MG63 (cell line): ENCODE measurements around the gene NDUFS3. TPM values are rescaled to one million over a fixed set of nuclear protein-coding genes. Genes with fewer than 3 reads are reported as not detected.
"Not testable (repeated sequence)": the region's sequence is repeated elsewhere in the genome, so short reads cannot be mapped to it uniquely, and the experiment has no call there.

Experiments
- DNase-seq: peaks from one replicate; pipeline ENCODE4 v3.0.0-alpha.2; 2020
- H3K27me3 ChIP-seq: fragments of 250-450 bp; sonication (Bioruptor Pico); 2 replicates; pipeline ENCODE4 v1.5.1; 2020; ENCODE audit warnings: mild to moderate bottlenecking, moderate library complexity
- H3K36me3 ChIP-seq: fragments of 250-450 bp; sonication (Bioruptor Pico); 2 replicates; pipeline ENCODE4 v1.5.1; 2020; ENCODE audit warnings: mild to moderate bottlenecking, moderate library complexity
- H3K4me3 ChIP-seq: fragments of 250-450 bp; sonication (Bioruptor Pico); 2 replicates; pipeline ENCODE4 v1.5.1; 2020; ENCODE audit warnings: mild to moderate bottlenecking, moderate library complexity
- H3K9me3 ChIP-seq: fragments of 250-450 bp; sonication (Bioruptor Pico); 2 replicates; pipeline ENCODE4 v1.5.1; 2020; ENCODE audit warnings: mild to moderate bottlenecking, moderate library complexity
- total RNA-seq: library from RNA; depleted of rRNA; stranded (reverse); fragments of >200 nt; shearing (Covaris generic); gene quantifications from 2 replicates; pipeline ENCODE4 v1.2.3, GENCODE V29; 2014; ENCODE audit warnings: low replicate concordance; rRNA removed

The NDUFS3 gene
- 109 and 118 TPM in 2 replicates for total RNA-seq

DNA sequence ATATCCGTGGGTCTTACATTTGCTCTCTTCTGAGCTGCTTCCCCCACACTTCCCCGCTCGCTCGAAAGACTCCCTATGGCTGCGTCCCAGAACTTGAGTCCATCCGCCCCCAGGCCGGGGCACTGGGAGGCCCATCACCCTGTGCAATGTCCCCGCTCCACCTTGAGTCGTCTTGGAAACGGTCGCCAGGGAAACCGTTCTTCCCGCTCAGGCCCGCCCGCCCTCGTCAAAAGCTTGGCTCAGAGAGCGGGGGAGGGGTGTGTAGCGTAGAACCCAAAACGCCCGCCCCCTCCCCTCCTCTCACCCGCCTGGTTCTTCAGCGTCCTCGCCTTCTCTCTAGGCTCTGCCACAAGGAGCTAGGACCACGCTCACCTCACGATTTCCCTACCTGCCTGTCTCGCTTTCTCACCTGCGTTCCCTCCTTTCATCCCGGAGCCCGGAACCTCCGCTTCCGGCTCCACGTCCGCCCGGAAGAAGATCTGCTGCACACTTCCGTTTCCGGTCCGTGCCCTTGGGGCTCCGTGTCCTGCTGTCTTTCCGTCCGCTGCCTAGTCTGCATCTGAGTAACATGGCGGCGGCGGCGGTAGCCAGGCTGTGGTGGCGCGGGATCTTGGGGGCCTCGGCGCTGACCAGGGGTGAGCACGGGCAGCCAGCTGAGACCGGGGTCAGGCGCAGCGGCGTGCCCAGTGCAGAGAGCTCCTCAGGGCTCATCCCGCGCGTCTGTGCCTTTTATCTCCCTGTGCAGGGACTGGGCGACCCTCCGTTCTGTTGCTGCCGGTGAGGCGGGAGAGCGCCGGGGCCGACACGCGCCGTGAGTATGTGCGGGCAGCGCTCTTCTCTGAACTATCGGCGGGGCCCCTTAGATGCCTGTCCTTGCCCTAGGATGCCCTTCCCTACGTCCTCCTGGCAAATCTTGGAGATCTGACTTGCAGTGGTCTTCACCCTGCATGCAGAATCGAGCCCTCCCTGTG is at the start of gene NDUFS3, which contains the start of gene KBTBD4:
NDUFS3 (plus strand) TSS at position 551 of the 971 bp plus-strand sequence; CDS start at position 569, 18 bp downstream.
KBTBD4 (minus strand) TSS at position 447 of the 971 bp plus-strand sequence; CDS start at position 428, 19 bp downstream.
- Histone ChIP-seq H3K4me3 (peak within 1 kb of the TSS; percentile 71), H3K27me3 (no peaks in the 10 kb centered on the region), H3K36me3 (peaks cover 68% of the 10 kb centered on the region), H3K9me3 (no peaks in the 10 kb centered on the region)
- DNase-seq = peak; percentile 85

DNA sequence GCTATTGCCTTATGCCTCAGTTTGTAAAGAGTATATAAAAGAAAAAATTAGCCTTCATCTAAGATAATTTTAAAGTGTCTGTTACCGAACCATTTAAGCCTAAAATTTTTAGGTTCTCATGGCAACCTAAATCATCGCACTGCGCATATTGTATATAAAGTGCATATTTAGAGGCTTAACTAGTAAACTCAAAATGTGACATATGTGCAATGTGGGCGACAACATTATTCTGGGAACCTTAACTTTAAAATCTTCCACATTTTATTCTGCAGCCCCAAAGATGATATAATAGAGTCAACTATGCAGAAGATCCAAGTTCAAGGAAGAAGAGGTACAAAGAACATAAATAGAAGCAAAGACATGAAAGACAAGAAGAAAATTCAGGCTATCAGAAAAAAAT is 48.9 kb upstream of the NDUFS3 start:
- Histone ChIP-seq H3K27me3 (no peaks in the 10 kb centered on the region), H3K4me3 (no peak overlapping the region), H3K36me3 (peaks cover 23% of the 10 kb centered on the region), H3K9me3 (no peaks in the 10 kb centered on the region)
- no peak for DNase-seq

DNA sequence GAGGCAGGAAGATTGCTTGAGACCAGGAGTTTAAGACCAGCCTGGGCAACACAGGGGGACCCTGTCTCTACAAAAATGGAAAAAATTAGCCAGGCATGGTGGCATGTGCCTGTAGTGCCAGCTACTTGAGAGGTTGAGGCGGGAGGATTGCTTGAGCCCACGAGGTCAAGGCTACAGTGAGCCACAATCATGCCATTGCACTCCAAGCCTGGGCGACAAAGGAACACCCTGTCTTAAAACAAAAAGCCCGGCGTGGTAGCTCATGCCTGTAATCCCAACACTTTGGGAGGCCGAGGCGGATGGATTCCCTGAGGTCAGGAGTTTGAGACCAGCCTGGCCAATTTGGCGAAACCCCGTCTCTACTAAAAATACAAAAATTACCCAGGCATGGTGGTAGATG is 48.2 kb upstream of the NDUFS3 start:
- H3K4me3 ChIP-seq, DNase-seq, H3K9me3 ChIP-seq, H3K27me3 ChIP-seq: not testable (repeated sequence)
- peaks cover 24% of the 10 kb centered on the region for H3K36me3 ChIP-seq

DNA sequence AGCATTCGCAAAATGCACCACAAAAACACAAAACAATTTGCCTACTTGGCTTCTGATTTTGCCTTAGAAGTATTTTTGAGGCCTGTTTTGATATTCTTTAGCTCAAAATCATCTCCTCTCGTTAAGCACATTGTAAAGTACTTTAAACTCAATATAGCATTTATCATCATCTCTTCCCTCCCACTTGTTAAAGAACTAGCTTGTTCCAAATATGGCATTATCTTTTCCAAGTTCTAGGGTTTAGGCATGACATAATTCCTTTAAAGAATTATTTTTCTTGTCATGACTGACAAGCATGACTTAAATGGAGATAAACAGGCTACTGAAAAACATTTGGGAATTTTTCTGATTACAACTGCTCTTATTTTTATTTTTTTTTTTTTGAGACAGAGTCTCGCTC is 47.2 kb upstream of the NDUFS3 start:
- no peak overlapping the region for H3K4me3 ChIP-seq

DNA sequence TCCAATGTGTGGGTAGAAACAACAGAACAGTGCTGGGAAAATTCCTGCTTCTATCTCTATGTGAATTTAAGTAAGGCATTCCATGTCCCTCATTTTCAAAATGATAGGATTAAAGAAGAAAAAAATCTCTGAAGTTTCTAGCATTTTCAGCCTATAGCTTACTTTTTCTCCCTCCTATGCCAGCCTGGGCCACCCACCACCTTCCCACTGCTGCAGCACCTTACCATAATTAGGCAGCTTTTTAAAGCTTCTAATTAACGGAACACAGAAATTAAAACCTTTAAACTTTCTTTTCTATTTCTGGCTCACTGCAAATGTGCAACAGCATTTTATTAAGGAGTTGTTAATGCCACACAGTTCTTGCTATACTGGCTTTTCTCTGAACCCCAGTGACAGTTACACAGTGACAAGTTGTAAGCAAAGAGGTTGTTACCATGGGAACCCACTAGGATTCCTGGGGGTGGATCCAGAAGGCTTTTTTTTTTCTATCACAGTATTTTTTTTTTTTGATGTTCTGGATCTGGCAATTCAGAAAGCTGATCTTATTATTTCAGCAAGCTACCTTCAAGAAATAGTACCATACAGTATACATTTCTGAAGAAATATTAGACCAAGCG is 46.2 kb upstream of the NDUFS3 start:
- no peaks in the 10 kb centered on the region for H3K27me3 ChIP-seq
- no peak for DNase-seq
- H3K4me3 ChIP-seq = no peak overlapping the region
- peaks cover 21% of the 10 kb centered on the region for H3K36me3 ChIP-seq
- H3K9me3 ChIP-seq = no peaks in the 10 kb centered on the region

More for the DNA sequence above, 47.2 kb upstream of the NDUFS3 start:
- H3K9me3 ChIP-seq = no peaks in the 10 kb centered on the region
- DNase-seq = no peak
- no peaks in the 10 kb centered on the region for H3K27me3 ChIP-seq
- H3K36me3 ChIP-seq = peaks cover 21% of the 10 kb centered on the region

DNA sequence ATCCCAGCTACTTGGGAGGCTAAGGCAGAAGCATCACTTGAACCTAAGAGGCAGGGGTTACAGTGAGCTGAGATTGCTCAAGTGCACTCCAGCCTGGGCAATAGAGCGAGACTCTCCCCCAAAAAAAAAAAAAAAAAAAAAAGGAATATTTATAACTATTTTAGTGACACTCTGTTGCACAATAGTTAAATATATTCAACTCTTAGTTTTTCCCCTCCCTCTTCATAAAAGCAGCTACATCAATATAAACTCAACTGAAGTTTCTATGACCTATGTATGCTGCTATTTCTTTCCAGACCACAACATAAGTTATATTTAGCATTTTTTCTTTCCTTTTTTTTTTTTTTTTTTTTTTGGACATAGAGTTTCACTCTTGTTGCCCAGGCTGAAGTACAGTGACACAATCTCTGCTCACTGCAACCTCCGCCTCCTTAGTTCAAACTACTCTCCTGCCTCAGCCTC is 45.2 kb upstream of the NDUFS3 start:
- H3K9me3 ChIP-seq = no peaks in the 10 kb centered on the region
- H3K4me3 ChIP-seq = no peak overlapping the region
- no peak for DNase-seq
- H3K27me3 ChIP-seq = no peaks in the 10 kb centered on the region
- H3K36me3 ChIP-seq = peaks cover 21% of the 10 kb centered on the region

DNA sequence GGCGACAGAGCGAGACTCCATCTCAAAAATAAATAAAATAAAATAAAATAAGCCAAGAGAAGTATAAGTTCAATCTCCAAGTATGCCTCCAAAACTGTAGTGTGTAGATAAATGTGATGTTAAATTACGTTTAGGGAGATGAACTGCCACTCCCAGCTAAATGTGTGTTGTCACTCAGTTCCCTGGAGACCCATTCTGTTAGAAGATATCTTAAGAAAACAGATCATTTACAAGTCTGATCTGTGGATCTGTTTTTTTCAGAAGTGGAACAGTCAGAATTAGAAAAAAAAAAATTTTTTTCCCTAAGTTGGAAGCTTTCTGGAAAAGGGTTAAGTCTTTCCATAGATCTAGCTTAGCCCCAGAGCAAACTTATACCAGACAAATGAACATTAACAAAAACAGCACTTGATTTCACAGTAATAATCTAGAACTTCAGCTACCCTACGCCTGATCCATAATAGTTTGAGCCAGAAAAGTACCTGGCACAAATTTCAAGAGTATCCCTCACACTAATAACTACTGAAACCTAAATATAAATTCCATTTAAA is 44.1 kb upstream of the NDUFS3 start:
- no peak overlapping the region for H3K4me3 ChIP-seq
- no peaks in the 10 kb centered on the region for H3K9me3 ChIP-seq
- peaks cover 21% of the 10 kb centered on the region for H3K36me3 ChIP-seq
- DNase-seq = no peak
- H3K27me3 ChIP-seq = no peaks in the 10 kb centered on the region

DNA sequence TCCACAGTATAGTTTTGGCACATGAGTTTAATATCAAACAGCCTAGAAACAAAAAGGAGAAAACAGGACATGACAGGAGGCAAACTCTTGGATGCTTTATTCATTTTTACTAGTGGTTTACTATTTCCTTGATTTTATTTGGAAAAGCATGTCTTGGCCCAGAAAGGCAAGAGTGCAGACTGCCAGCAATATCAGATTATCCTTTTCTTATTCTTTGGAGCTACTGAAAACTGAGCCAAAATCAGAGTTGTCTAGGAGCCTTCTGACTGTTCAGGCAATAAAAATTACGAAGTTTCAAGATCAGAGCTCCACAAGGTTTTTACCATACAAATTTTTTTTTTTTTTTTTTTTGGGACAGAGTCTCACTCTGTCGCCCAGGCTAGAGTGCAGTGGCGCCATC is 42.0 kb upstream of the NDUFS3 start:
- Histone ChIP-seq H3K27me3 (no peaks in the 10 kb centered on the region), H3K36me3 (peaks cover 15% of the 10 kb centered on the region), H3K9me3 (no peaks in the 10 kb centered on the region), H3K4me3 (no peak overlapping the region)
- peak; percentile 25 for DNase-seq

DNA sequence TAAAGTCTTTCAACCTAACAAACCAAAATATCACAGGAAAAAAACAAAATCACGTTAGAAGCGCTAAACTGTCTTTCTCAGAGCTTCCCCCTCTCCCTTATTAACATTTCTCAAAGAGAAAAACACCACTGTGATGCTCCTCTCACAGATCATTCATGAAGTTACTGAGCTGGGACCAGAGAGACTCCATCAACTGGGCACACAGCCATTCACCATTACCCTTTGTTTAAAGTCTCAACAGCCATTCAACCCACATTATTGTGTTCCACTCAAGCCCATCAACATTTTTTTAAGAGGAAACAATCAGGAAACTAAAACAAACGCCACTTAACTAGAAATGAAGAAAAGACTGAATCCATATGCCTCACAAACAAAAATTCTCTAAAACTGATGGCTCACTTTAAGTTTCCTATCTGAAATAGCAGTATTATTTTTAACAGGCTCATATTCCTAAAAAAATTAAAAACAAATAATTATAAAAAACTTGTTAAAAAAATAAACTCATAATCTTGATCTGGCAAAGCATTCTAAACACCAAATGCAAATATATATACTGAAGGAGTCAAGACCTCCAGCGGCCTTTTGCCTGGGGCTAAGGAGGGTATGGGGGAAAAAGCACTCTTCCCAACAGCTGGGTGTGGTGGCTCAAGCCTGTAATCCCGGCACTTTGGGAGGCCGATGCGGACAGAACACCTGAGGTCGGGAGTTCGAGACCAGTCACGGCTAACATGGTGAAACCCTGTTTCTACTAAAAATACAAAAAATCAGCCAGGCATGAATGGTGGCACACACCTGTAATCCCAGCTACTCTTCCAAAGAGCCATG is 39.9 kb upstream of the NDUFS3 start:
- Histone ChIP-seq H3K4me3 (no peak overlapping the region), H3K9me3 (no peaks in the 10 kb centered on the region), H3K27me3 (no peaks in the 10 kb centered on the region), H3K36me3 (peaks cover 16% of the 10 kb centered on the region)
- no peak for DNase-seq

DNA sequence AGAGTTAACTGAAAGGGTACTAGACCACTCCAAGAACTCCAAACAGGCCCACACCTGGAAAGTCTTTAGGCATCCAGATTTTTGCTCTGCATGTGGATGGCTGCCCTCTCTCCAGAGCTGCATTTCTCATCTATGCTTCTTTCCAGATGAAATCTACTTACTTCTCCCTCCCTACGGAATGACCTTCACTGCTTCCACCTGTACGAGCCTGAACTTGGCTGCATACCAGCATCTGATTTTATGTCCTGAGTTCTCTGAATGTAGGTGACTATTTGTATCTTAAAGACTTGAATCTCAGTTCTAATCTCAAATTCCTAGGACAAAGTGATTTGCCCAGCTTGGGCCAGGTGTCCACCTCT is 39.2 kb upstream of the NDUFS3 start:
- H3K4me3 ChIP-seq = no peak overlapping the region
- DNase-seq = no peak
- H3K9me3 ChIP-seq = no peaks in the 10 kb centered on the region
- no peaks in the 10 kb centered on the region for H3K27me3 ChIP-seq
- peaks cover 15% of the 10 kb centered on the region for H3K36me3 ChIP-seq

DNA sequence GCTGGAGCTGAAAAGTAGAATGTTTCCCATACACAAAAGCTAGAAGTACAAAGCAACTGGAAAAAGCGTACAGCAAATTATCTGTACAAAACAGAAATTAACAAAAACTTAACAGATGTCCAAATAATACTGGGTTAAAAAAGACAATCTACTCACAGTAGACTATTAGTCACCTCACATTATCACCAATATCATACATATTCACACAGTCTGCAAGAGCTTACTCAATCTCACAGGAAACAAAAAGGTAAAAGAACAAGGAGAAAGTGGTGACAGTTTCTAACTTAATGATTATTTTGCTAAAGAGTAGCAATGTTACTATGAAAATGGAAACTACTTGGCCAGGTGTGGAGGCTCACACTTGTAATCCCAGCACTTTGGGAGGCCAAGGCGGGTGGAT is 37.8 kb upstream of the NDUFS3 start:
- Histone ChIP-seq H3K36me3 (peaks cover 4% of the 10 kb centered on the region; the same call in 1 of the 2 replicates), H3K9me3 (no peaks in the 10 kb centered on the region), H3K4me3 (no peak overlapping the region), H3K27me3 (no peaks in the 10 kb centered on the region)
- DNase-seq = no peak

DNA sequence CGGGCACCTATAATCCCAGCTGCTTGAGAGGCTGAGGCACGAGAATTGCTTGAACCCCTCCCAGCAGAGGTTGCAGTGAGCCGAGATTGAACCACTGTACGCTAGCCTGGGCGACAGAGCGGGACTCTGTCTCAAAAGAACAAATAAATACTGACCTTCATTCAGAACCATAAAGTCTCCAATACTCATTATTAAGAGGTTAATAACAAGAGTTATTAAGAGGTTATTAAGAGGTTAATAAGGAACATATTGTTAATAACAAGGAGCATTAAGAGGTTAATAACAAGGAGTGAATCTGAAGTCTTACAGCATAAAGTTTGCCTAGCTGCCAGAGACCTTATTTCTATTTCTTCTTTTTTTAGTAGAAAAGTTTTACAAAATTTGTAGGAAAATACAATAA is 33.6 kb upstream of the NDUFS3 start:
- Histone ChIP-seq H3K27me3 (no peaks in the 10 kb centered on the region), H3K9me3 (no peaks in the 10 kb centered on the region), H3K36me3 (peaks cover 29% of the 10 kb centered on the region), H3K4me3 (no peak overlapping the region)
- DNase-seq = no peak

DNA sequence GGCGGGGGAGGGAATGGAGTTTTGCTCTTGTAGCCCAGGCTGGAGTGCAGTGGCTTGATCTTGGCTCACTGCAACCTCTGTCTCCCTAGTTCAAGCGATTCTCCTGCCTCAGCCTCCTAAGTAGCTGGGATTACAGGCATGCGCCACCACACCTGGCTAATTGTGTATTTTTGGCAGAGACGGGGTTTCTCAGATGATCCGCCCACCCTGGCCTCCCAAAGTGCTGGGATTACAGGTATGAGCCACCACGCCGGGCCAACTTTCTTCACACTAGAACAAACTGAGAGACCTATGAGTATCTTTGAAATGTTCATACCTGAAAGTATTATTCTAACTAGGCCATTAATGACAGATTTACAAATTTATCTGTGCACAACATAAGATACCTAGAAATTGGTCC is 32.6 kb upstream of the NDUFS3 start:
- DNase-seq, H3K4me3 ChIP-seq, H3K9me3 ChIP-seq, H3K27me3 ChIP-seq: not testable (repeated sequence)
- peaks cover 38% of the 10 kb centered on the region for H3K36me3 ChIP-seq

DNA sequence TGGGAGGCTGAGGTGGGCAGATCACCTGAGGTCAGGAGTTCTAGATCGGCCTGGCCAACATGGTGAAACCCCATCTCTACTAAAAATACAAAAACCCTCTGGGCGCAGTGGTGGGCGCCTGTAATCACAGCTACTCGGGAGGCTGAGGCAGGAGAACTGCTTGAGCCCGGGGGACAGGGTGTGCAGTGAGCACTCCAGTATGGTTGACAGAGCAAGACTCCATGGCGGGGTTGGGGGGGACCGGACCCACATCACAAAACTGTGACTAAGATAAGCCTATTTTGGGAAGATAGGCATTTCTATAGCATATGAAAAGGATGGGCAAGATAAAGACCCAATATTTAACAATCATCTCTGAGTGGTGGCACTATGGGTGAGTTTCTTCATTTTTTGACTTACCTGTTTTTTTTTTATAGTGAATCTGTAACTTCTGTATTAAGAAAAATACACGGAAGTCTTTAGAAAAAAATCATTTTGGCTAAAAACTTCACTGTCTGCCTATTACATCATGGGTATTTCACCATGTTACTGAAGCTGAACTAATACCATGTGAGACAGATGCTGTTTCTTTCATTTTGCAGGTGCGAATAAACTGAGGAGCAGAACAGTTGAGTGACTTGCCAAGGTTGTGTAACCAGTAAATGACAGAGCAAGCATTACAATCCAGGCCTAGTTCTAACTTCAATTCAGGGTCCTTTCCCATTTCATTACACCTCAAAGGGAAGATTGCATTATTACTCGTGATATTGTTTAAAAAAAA is 28.4 kb upstream of the NDUFS3 start:
- DNase-seq = no peak
- no peak overlapping the region; the same call in 1 of the 2 replicates for H3K4me3 ChIP-seq
- no peaks in the 10 kb centered on the region for H3K9me3 ChIP-seq
- no peaks in the 10 kb centered on the region for H3K27me3 ChIP-seq
- H3K36me3 ChIP-seq = peaks cover 42% of the 10 kb centered on the region

DNA sequence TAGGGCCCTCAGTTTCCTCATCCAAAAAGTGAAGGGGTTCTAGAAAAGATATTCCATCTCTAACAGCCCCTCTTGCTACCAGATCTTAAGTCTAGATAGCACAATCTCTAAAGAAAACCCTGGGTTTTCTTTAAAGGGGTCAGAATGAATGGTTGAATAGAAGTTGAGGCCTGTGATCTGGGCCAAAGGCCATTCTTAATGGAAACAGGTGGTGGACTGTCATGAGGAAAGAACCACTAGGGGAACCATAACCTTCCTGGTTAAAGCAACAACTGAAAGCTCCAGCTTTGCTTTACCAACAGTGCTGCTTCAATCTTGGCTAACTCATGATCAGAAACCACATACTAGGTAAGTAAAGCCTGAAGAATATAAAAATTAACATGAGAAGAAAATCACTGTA is 27.8 kb upstream of the NDUFS3 start:
- Histone ChIP-seq H3K27me3 (no peaks in the 10 kb centered on the region), H3K9me3 (no peaks in the 10 kb centered on the region), H3K4me3 (peak overlapping the region; percentile 94), H3K36me3 (peaks cover 42% of the 10 kb centered on the region)
- no peak for DNase-seq

DNA sequence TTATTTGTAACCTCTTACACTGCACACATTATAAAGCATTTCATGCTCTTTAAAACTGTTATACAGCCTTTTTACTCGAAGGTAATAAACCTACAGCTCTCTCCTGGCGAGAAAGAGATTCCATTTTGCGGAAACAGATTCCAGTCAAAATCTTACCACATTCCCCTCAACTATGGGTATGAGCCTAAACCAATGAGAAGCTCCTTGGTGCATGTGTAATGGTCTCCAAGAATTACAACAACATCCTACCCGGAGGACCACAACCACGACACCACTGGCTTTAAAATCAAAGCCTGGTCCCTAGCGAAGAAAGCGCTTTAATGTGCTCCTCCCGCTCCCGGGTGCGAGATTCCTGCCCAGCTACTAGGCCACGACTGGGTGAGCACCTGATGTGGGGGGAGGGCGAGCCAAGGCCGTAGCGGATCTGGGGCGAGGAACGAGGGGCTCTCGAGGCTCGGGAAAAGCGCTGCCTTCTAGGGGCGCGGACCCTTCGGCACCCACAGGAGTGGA is 26.8 kb upstream of the NDUFS3 start:
- Histone ChIP-seq H3K4me3 (peak overlapping the region; percentile 94), H3K27me3 (no peaks in the 10 kb centered on the region), H3K9me3 (no peaks in the 10 kb centered on the region), H3K36me3 (peaks cover 35% of the 10 kb centered on the region)
- DNase-seq = peak; percentile 48
